ENCODE results near the gene PIP4P1. TPM values are rescaled to one million over a fixed set of nuclear protein-coding genes. Genes with fewer than 3 reads are reported as not detected.
"Not testable (repeated sequence)": the region's sequence is repeated elsewhere in the genome, so short reads cannot be mapped to it uniquely, and the experiment has no call there.

PIP4P1 gene
- total RNA-seq, 1 donor from 2014 or later = 38.4 TPM

- no peaks in the 10 kb centered on the region for H3K27me3 Mint-ChIP-seq
- H3K4me1 Mint-ChIP-seq (ENCODE audit: unreplicated experiment) = peaks cover 6% of the 10 kb centered on the region
- H3K9me3 Mint-ChIP-seq = no peaks in the 10 kb centered on the region
- no peak within 1 kb of the TSS for H3K27ac Mint-ChIP-seq
- H3K36me3 Mint-ChIP-seq = peaks cover 20% of the 10 kb centered on the region
- H3K4me3 Mint-ChIP-seq = no peak within 1 kb of the TSS
- peak; percentile 97 for DNase-seq (ENCODE audit: extremely low spot score, unreplicated experiment)
- no peak for TF ChIP-seq CTCF (conservative IDR thresholded peaks at IDR 0.05)
These were observed 6.5 kb downstream of the PIP4P1 start, which contains the start of the genes APEX1 and OSGEP for GRCh38 chr14:20454516-20455354. Gene APEX1 (plus strand): TSS chr14:20455226. CDS start chr14:20455646, 420 bp downstream. Gene OSGEP (minus strand): TSS chr14:20454812. CDS start chr14:20454683, 129 bp downstream.

GRCh38 chr14:20452831-20453230 is 8.4 kb downstream of the PIP4P1 start:
- DNase-seq (ENCODE audit: extremely low spot score, unreplicated experiment); H3K27me3 Mint-ChIP-seq; H3K27ac Mint-ChIP-seq; H3K9me3 Mint-ChIP-seq; H3K4me1 Mint-ChIP-seq (ENCODE audit: unreplicated experiment): not testable (repeated sequence)
- Mint-ChIP-seq H3K4me3 (peak overlapping the region; percentile 69), H3K36me3 (peaks cover 27% of the 10 kb centered on the region)

- no peak overlapping the region for H3K27ac Mint-ChIP-seq
- no peaks in the 10 kb centered on the region for H3K4me1 Mint-ChIP-seq (ENCODE audit: unreplicated experiment)
- peaks cover 37% of the 10 kb centered on the region for H3K36me3 Mint-ChIP-seq
- DNase-seq (ENCODE audit: extremely low spot score, unreplicated experiment) = no peak
- TF ChIP-seq CTCF (conservative IDR thresholded peaks at IDR 0.05) = no peak
- H3K4me3 Mint-ChIP-seq = no peak overlapping the region
- H3K27me3 Mint-ChIP-seq = no peaks in the 10 kb centered on the region
- no peaks in the 10 kb centered on the region for H3K9me3 Mint-ChIP-seq
These were observed 14.3 kb downstream of the PIP4P1 start for GRCh38 chr14:20446889-20447288.

GRCh38 chr14:20443650-20444049 is 17.6 kb downstream of the PIP4P1 start:
- H3K27me3 Mint-ChIP-seq = peaks cover 10% of the 10 kb centered on the region
- peaks cover 23% of the 10 kb centered on the region for H3K36me3 Mint-ChIP-seq
- H3K9me3 Mint-ChIP-seq; DNase-seq (ENCODE audit: extremely low spot score, unreplicated experiment); H3K4me3 Mint-ChIP-seq; H3K27ac Mint-ChIP-seq; H3K4me1 Mint-ChIP-seq (ENCODE audit: unreplicated experiment): not testable (repeated sequence)

DNA sequence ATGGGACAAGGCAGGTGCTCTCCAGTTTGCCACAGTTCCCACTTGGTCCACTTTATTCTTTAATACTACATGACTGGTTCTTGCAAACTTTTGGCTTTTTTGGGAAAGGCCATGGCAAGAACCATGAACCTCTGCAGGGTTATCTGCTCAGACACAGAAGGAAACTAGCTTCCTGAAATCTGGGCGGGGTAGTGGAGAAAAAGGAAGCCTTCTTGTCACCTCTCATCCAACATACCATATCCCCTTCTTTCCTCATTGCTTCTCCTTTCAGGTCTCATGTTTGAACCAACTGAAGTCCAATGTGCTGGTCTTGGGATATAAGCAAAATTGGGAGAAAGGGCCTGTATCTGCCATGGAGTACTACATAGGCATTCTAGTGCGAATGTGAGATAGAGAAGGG is 19.8 kb downstream of the PIP4P1 start:
- Mint-ChIP-seq H3K4me3 (no peak overlapping the region), H3K36me3 (peaks cover 7% of the 10 kb centered on the region), H3K27me3 (peaks cover 15% of the 10 kb centered on the region), H3K27ac (no peak overlapping the region), H3K4me1 (ENCODE audit: unreplicated experiment) (no peaks in the 10 kb centered on the region), H3K9me3 (no peaks in the 10 kb centered on the region)
- TF ChIP-seq CTCF (conservative IDR thresholded peaks at IDR 0.05) = no peak
- DNase-seq (ENCODE audit: extremely low spot score, unreplicated experiment) = no peak

GRCh38 chr14:20440882-20441281 is 20.4 kb downstream of the PIP4P1 start:
- H3K36me3 Mint-ChIP-seq = peaks cover 7% of the 10 kb centered on the region
- no peaks in the 10 kb centered on the region for H3K4me1 Mint-ChIP-seq (ENCODE audit: unreplicated experiment)
- no peak for DNase-seq (ENCODE audit: extremely low spot score, unreplicated experiment)

More at GRCh38 chr14:20440882-20441281, 20.4 kb downstream of the PIP4P1 start:
- Mint-ChIP-seq H3K27me3 (peaks cover 15% of the 10 kb centered on the region), H3K4me3 (no peak overlapping the region), H3K27ac (no peak overlapping the region), H3K9me3 (no peaks in the 10 kb centered on the region)
- no peak for TF ChIP-seq CTCF (conservative IDR thresholded peaks at IDR 0.05)
